PC-9 (cell line): Measurements from ENCODE around the gene RIMKLA. TPM values are rescaled to one million over a fixed set of nuclear protein-coding genes. Genes with fewer than 3 reads are reported as not detected.

ENCODE experiments used
- BruUV-seq: library from RNA; stranded (reverse); fragments of 400-500 nt; replicated peaks from 2 replicates; lab custom pipeline; 2021; lab: Mats Ljungman, UMichigan
- CTCF ChIA-PET: fragments of 300-600 bp; sonication (Branson Sonifier 250); formaldehyde crosslinking; loops from one replicate; lab custom pipeline; 2022; ENCODE audit warnings: antibody characterized with exemption; lab: Charles Lee
- POLR2A ChIA-PET: fragments of 300-600 bp; sonication (Branson Sonifier 250); formaldehyde crosslinking; loops from one replicate; lab custom pipeline; 2022; ENCODE audit warnings: antibody characterized with exemption; ENCODE audit not compliant: unreplicated experiment; lab: Charles Lee
- DNase-seq, 2 experiments: peaks; one replicate each; pipeline versions ENCODE4 v3.0.0 to v3.0.0-alpha.2; 2015 to 2022; ENCODE audit warnings: mixed read lengths in 1 of 2
- H2AFZ ChIP-seq: fragments of 200-600 bp; sonication (generic); 2 replicates; pipeline ENCODE4 v1.8.1; 2017; ENCODE audit warnings: antibody characterized with exemption
- H3F3A ChIP-seq: fragments of 200-600 bp; sonication (generic); 2 replicates; pipeline ENCODE4 v1.8.1; 2017; ENCODE audit warnings: antibody characterized with exemption, mild to moderate bottlenecking, low read depth; ENCODE audit not compliant: insufficient read depth
- H3K27ac ChIP-seq: fragments of 200-600 bp; sonication (generic); 2 replicates; pipeline ENCODE4 v1.6.1; 2016; ENCODE audit warnings: mixed run types
- H3K27me3 ChIP-seq: fragments of 200-600 bp; sonication (generic); 2 replicates; pipeline ENCODE4 v1.6.1; 2016; ENCODE audit warnings: low read depth, mixed run types; ENCODE audit not compliant: insufficient read depth
- H3K36me3 ChIP-seq: fragments of 200-600 bp; sonication (generic); 2 replicates; pipeline ENCODE4 v1.6.1; 2016; ENCODE audit warnings: low read depth, mixed run types
- H3K4me1 ChIP-seq: fragments of 200-600 bp; sonication (generic); replicated peaks from 2 replicates; pipeline ENCODE4 v1.6.1; 2016; ENCODE audit warnings: mixed run types; ENCODE audit not compliant: insufficient read depth
- H3K4me2 ChIP-seq: fragments of 200-600 bp; sonication (generic); 2 replicates; pipeline ENCODE4 v1.6.1; 2017; ENCODE audit warnings: mixed run types
- H3K4me3 ChIP-seq: fragments of 200-600 bp; sonication (generic); 2 replicates; pipeline ENCODE4 v1.6.1; 2016; ENCODE audit warnings: mixed run types
- H3K79me2 ChIP-seq: fragments of 200-600 bp; sonication (generic); 2 replicates; pipeline ENCODE4 v1.6.1; 2017; ENCODE audit warnings: low read depth, mixed run types
- H3K9me2 ChIP-seq: fragments of 200-600 bp; sonication (generic); 2 replicates; pipeline ENCODE4 v1.8.1; 2017; ENCODE audit warnings: mild to moderate bottlenecking; ENCODE audit not compliant: insufficient read depth
- H3K9me3 ChIP-seq: fragments of 200-600 bp; sonication (generic); 2 replicates; pipeline ENCODE4 v1.8.1; 2016; ENCODE audit warnings: low read depth; ENCODE audit not compliant: insufficient read depth
- H4K20me1 ChIP-seq: fragments of 200-600 bp; sonication (generic); 2 replicates; pipeline ENCODE4 v1.8.1; 2017; ENCODE audit not compliant: insufficient read depth
- CTCF ChIP-seq: fragments of 200-600 bp; sonication (generic); conservative IDR thresholded peaks from 2 replicates; pipeline ENCODE4 v1.6.1; 2017; ENCODE audit warnings: mixed run types, antibody characterized with exemption, mild to moderate bottlenecking, moderate library complexity
- EZH2 ChIP-seq: fragments of 200-600 bp; sonication (generic); IDR thresholded peaks from 2 replicates; pipeline ENCODE4 v1.8.0; 2017; ENCODE audit warnings: antibody characterized with exemption, low read depth
- intact Hi-C: fragments of 100-400 bp; cut with micrococcal nuclease; formaldehyde crosslinking; loops from one replicate; pipeline ENCODE4 v1.10.0; 2022; ENCODE audit not compliant: unreplicated experiment
- total RNA-seq: library from RNA; stranded (reverse); gene quantifications from 2 replicates; pipeline ENCODE4 v1.2.3, GENCODE V29; 2021

RIMKLA gene
- total RNA-seq, 1 experiment from 2014 or later = 0.35 TPM

GRCh38 chr1:42364089-42364488, 16.5 kb upstream of the RIMKLA start:
- Histone ChIP-seq H4K20me1 (no peaks in the 10 kb centered on the region), H2AFZ (no peak overlapping the region), H3F3A (no peaks in the 10 kb centered on the region), H3K9me2 (no peaks in the 10 kb centered on the region), H3K79me2 (no peaks in the 10 kb centered on the region), H3K36me3 (no peaks in the 10 kb centered on the region), H3K27me3 (no peaks in the 10 kb centered on the region), H3K9me3 (no peaks in the 10 kb centered on the region), H3K4me1 (no peaks in the 10 kb centered on the region), H3K27ac (no peak overlapping the region), H3K4me2 (no peak overlapping the region), H3K4me3 (no peak overlapping the region)
- intact Hi-C loops = no loop called here
- BruUV-seq = no TSS peak
- ChIA-PET CTCF (interaction anchor here (0.6 kb wide), 1 partner anchor 360 kb away, joined by 9 read pairs; no protein-coding TSS in a partner anchor), POLR2A (no interaction called here)
- TF ChIP-seq CTCF (no peak), EZH2 (no peak)
- no peak for DNase-seq

- intact Hi-C loops = no loop called here
- POLR2A ChIA-PET = no interaction called here
- CTCF ChIA-PET = no interaction called here
Measured at GRCh38 chr1:42364542-42364941, 16.1 kb upstream of the RIMKLA start.

GRCh38 chr1:42365118-42365517, 15.5 kb upstream of the RIMKLA start:
- no TSS peak for BruUV-seq
- H3K36me3 ChIP-seq = no peaks in the 10 kb centered on the region
- no peaks in the 10 kb centered on the region for H3K79me2 ChIP-seq
- H3F3A ChIP-seq = no peaks in the 10 kb centered on the region
- 0 out of 2 replicates have a peak, but pooled peaks cover under 1% of the 10 kb centered on the region for H3K4me1 ChIP-seq
- no peaks in the 10 kb centered on the region for H3K9me3 ChIP-seq
- H3K4me2 ChIP-seq = no peak overlapping the region
- POLR2A ChIA-PET = no interaction called here
- intact Hi-C loops = no loop called here
- H3K4me3 ChIP-seq = no peak overlapping the region
- CTCF ChIA-PET = no interaction called here
- H4K20me1 ChIP-seq = no peaks in the 10 kb centered on the region
- TF ChIP-seq EZH2 (no peak), CTCF (no peak)
- no peak overlapping the region for H3K27ac ChIP-seq
- DNase-seq = no peak
- no peak overlapping the region for H2AFZ ChIP-seq
- H3K27me3 ChIP-seq = no peaks in the 10 kb centered on the region
- no peaks in the 10 kb centered on the region for H3K9me2 ChIP-seq

More at GRCh38 chr1:42364542-42364941, 16.1 kb upstream of the RIMKLA start:
- no peak overlapping the region for H2AFZ ChIP-seq
- no peak for DNase-seq
- no TSS peak for BruUV-seq
- H3K36me3 ChIP-seq = no peaks in the 10 kb centered on the region
- H3K4me1 ChIP-seq = no peaks in the 10 kb centered on the region
- H3K79me2 ChIP-seq = no peaks in the 10 kb centered on the region
- H3F3A ChIP-seq = no peaks in the 10 kb centered on the region
- no peak overlapping the region for H3K27ac ChIP-seq
- no peak overlapping the region for H3K4me3 ChIP-seq
- no peaks in the 10 kb centered on the region for H3K27me3 ChIP-seq
- H3K9me3 ChIP-seq = no peaks in the 10 kb centered on the region
- H4K20me1 ChIP-seq = no peaks in the 10 kb centered on the region
- no peaks in the 10 kb centered on the region for H3K9me2 ChIP-seq
- no peak overlapping the region for H3K4me2 ChIP-seq
- no peak for TF ChIP-seq EZH2
- TF ChIP-seq CTCF = no peak
